Activated naive CD4-positive, alpha-beta T cell treated with anti-CD3 and anti-CD28 coated beads for 36 hours (primary cell): Measurements from ENCODE around the gene DIO3. TPM values are rescaled to one million over a fixed set of nuclear protein-coding genes. Genes with fewer than 3 reads are reported as not detected.

Source experiments
- CTCF ChIA-PET: fragments of 350-600 bp; sonication (Branson Sonifier 250); formaldehyde crosslinking; loops from one replicate; lab custom pipeline; 2021; ENCODE audit warnings: antibody characterized with exemption; lab: Charles Lee
- DNase-seq: peaks from one replicate; pipeline ENCODE4 v3.0.0-alpha.2; 2020
- H3K27ac Mint-ChIP-seq: one replicate; pipeline ENCODE4 v1.8.0; 2021; ENCODE audit warnings: mild to moderate bottlenecking, mixed read lengths
- H3K27me3 Mint-ChIP-seq: one replicate; pipeline ENCODE4 v1.8.0; 2021; ENCODE audit warnings: low read depth, mixed read lengths
- H3K36me3 Mint-ChIP-seq: one replicate; pipeline ENCODE4 v1.8.0; 2021; ENCODE audit warnings: low read depth, mixed read lengths
- H3K4me1 Mint-ChIP-seq: one replicate; pipeline ENCODE4 v1.8.0; 2021; ENCODE audit warnings: low read depth, mixed read lengths
- H3K4me3 Mint-ChIP-seq: one replicate; pipeline ENCODE4 v1.8.0; 2021; ENCODE audit warnings: mild to moderate bottlenecking, moderate library complexity, mixed read lengths
- H3K9me3 Mint-ChIP-seq: one replicate; pipeline ENCODE4 v1.8.0; 2021; ENCODE audit warnings: mixed read lengths
- intact Hi-C: fragments of 100-400 bp; cut with micrococcal nuclease; formaldehyde crosslinking; loops from one replicate; pipeline ENCODE4 v1.15.1; 2023
- total RNA-seq, 2 experiments: library from RNA; stranded (reverse); gene quantifications; one replicate each; pipeline ENCODE4 v1.2.3, GENCODE V29; 2021

The DIO3 gene
- total RNA-seq, 2 experiments from 2014 or later: not detected

DNA sequence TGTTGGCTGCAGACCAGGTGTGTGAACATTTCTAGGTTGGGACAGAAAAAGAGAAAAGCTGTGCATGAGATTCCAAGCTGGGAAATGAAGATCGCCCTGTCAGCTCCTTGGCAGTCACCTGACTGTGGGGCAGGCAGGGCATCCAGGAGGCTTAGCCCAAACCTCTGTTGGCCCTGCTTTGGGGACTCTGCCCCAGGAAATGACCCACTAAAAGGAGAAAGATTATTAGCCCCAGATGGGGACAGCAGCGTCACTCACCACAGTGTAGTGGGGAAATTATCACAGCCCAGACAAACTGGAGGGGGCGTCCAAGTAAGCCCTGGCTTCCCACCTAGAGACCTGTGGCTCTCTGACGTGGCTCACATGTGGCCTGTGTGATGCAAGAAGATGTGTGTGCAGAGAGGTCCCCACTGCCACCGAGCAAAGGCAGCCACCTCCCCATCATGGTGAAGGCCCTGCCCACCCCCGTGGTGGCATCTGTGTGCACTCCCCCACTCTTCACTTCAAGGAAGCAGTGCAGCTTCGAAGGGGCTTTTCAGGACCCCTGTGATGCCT lies 39.1 kb downstream of the DIO3 start:
- no peak overlapping the region for H3K4me3 Mint-ChIP-seq
- CTCF ChIA-PET: interaction anchor here (0.9 kb wide), 1 partner anchor 64 kb away, joined by 3 read pairs; no protein-coding TSS in a partner anchor
- H3K9me3 Mint-ChIP-seq: no peaks in the 10 kb centered on the region
- intact Hi-C loops: no loop called here
- H3K27ac Mint-ChIP-seq: no peak overlapping the region
- peaks cover 3% of the 10 kb centered on the region for H3K36me3 Mint-ChIP-seq
- no peak for DNase-seq
- H3K4me1 Mint-ChIP-seq: peaks cover 36% of the 10 kb centered on the region
- peaks cover 4% of the 10 kb centered on the region for H3K27me3 Mint-ChIP-seq

DNA sequence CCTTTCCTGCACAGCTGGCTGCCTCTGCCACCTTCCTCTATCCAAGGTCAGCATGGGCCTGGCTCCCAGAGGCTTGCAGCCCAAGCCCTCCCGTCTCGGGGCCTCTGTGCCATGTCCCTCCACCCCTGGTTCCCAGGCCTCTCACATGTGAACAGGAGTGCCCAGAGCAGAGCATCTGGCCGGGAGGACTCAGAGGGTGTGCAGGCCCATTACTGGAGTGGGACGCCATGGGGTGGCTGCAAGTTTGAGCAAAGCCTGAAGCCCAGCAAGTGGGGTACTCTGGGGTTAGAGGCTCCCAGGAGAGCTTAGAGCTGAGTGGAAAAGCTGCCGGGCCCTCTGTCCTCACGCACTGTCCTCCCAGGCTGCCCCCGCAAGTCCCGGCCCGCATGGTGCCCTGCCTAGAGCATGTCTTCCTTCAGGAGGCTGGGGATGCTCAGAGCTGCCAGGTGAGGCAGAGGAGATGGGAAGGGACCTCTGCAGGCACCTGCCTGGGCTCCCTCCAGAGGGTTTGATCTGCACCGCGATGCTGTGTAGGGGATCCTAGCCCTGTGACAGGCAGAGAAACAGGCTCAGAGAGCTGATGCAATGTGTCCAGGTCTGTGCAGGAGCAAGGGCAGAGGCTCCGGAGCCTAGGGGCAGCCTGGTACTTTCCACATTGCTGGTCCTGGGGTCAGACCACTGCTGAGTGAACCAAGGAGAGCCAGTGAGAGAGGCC lies 39.8 kb downstream of the DIO3 start:
- CTCF ChIA-PET: interaction anchor here (0.9 kb wide), 1 partner anchor 64 kb away, joined by 3 read pairs; no protein-coding TSS in a partner anchor
- Mint-ChIP-seq H3K9me3 (no peaks in the 10 kb centered on the region), H3K27me3 (peaks cover 10% of the 10 kb centered on the region), H3K4me1 (peaks cover 31% of the 10 kb centered on the region), H3K4me3 (no peak overlapping the region), H3K36me3 (peaks cover 2% of the 10 kb centered on the region), H3K27ac (no peak overlapping the region)
- DNase-seq: no peak
- intact Hi-C loops: no loop called here

DNA sequence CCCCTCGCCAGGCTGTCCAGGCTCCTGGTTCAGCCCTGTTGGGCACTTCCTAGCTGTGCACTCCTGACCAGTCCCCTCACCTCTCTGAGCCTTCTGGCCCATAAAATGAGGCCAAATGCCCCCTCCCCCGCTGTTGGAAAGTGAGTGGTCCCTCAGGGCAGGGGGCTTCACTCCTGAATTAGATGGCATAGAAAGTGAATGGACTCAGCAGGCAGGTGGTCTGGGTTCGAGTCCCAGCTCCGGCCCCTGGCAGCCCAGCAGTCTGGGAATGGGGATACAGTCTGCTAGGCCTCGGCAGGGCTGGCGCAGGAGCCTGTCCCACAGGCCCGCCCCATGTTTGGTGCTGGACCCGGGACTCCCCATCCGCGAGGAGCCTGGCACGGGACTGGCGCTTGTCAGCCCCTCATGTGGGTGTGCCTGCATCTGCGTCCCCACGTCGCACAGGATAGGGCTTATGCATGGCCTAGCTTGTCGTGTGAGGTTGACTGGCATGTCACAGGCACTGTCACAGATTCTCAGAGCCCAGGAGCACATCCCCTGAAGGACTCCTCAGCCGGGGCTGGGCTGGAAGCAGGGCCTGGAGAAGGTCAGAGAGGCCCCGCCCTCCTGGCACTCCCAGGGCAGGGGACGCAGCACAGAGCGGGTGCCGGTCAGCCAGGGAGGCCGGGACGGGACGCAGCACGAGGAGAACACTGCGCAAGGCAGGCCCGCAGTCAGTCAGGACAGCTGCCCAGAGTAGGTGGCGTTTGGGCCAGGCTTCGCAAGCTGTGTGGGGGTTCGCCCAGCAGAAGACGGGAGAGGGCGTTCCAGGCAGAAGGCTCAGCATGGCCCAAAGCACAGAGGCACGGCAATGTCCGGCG lies 40.5 kb downstream of the DIO3 start:
- Mint-ChIP-seq H3K27me3 (peaks cover 11% of the 10 kb centered on the region), H3K4me3 (no peak overlapping the region), H3K4me1 (peaks cover 24% of the 10 kb centered on the region), H3K36me3 (no peaks in the 10 kb centered on the region), H3K27ac (no peak overlapping the region), H3K9me3 (no peaks in the 10 kb centered on the region)
- intact Hi-C loops: no loop called here
- CTCF ChIA-PET: no interaction called here
- DNase-seq: no peak

DNA sequence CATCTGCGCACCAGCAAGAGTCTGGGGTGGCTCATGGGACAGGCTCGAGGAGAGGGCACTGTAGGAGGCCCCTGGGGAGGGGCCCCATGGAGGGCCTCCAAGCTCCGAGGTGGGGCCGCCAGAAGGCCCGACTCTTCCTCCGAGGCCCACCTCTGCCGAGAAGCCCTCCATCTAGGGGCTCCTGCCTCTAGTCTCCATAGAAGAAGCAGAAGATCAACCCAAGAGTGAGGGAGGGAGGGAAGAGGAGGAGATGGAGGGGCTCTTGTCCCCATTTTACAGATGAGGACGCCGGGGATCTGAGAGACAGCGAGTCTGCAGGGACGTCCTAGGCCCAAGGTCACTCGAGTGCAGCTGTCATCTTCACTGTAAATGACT lies 41.2 kb downstream of the DIO3 start:
- H3K9me3 Mint-ChIP-seq: no peaks in the 10 kb centered on the region
- intact Hi-C loops: no loop called here
- CTCF ChIA-PET: no interaction called here
- peaks cover 19% of the 10 kb centered on the region for H3K4me1 Mint-ChIP-seq
- H3K27ac Mint-ChIP-seq: no peak overlapping the region
- no peak overlapping the region for H3K4me3 Mint-ChIP-seq
- peaks cover 13% of the 10 kb centered on the region for H3K27me3 Mint-ChIP-seq
- no peak for DNase-seq
- no peaks in the 10 kb centered on the region for H3K36me3 Mint-ChIP-seq

DNA sequence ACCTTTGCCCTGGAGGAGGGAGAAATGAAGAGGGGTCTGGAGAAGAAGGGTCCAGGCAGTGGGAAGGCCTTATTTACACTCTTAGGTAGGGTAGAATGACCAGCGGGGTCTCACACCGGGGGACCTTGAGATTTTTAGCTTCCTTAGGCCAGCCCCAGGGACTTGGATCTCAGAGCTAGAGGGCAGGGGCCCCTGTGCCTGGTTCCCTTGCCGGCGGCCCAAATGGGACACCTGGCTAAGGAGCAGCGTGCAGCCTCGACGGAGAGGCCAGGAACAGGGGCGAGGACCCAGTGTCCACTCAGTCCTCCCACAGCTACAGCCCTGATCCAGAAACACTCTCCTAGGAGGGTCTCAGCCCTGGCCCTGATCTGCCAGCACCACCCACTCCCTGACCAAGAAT lies 41.8 kb downstream of the DIO3 start:
- CTCF ChIA-PET: no interaction called here
- Mint-ChIP-seq H3K27ac (no peak overlapping the region), H3K4me1 (peaks cover 13% of the 10 kb centered on the region), H3K36me3 (no peaks in the 10 kb centered on the region), H3K9me3 (no peaks in the 10 kb centered on the region), H3K4me3 (no peak overlapping the region), H3K27me3 (peaks cover 14% of the 10 kb centered on the region)
- intact Hi-C loops: no loop called here
- no peak for DNase-seq

DNA sequence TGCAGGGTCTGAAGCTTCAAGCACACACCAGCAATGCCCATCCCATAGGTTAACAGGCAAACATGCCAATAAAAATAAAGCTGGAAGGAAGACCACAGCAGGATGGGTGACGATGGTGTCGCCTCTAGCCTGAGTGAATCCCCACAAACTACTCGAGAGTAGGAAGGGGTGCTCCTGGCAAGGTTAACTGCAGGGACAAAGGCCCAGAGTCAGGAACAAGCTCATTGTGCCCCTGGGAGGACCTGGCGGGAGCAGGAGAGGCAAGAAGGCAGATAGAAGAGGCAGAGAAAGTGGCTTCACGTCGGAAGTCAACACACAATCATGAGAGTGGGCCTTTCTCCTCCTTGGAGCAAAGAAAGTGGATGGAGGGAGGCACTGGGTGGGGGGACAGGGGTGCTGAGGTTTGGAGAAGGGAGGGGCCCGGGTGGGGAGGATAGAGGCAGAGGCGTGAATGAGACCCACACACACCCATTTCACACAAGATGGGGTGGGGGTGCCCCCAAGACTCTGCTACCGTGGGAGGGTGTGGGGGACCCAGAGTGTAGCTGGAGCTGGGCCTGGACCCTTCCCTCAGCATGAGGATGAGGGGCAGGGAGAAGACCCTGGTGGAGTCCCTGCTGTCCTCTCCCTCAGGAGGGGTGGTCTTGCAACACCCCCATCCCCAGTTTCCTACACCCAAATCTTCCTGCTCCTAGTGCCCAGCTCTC lies 43.1 kb downstream of the DIO3 start:
- Mint-ChIP-seq H3K27me3 (peaks cover 18% of the 10 kb centered on the region), H3K4me1 (peaks cover 3% of the 10 kb centered on the region), H3K9me3 (no peaks in the 10 kb centered on the region), H3K27ac (no peak overlapping the region), H3K36me3 (no peaks in the 10 kb centered on the region), H3K4me3 (no peak overlapping the region)
- intact Hi-C loops: no loop called here
- CTCF ChIA-PET: interaction anchor here (0.6 kb wide), 2 partner anchors 440 to 697 kb away, joined by 3 read pairs; no protein-coding TSS in a partner anchor
- no peak for DNase-seq

DNA sequence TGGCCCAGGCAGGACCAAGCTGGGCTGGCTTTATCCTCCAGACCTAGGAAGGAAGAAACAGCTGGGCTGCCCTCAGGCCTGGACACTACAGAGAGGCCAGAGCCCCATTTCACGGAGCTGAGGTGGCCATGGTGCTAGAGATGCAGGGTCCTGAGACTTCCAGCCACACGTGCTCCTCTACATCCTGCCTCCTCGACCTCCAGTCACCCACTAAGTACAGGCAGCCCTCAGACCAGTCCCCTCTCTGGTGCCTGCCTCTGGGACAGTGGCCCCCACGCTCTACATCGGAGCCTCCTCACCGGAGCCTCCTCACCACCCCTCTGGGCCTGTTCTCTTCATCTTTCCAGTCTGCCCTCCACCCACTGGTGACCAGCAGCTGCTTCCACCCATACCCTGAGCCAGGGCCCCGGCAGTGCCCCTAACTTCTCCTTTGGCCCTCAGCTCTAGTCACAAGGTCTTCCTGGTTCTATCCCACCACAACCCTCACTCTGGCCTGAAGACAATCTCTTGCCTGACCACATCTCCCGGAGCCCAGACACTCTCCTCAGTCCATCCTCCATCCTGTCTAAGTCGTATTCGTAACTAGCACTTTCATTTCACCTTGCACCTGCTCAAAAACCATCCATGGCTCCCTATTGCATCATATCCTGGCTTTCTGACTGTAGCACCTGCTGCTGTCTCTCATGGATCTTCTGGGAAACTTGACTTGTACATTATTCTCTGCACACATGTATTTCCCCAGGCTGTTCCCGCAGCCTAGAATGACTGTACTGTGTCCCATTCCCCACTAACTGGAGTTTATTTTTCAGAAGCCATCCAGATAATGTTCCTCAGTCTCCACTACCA lies 43.9 kb downstream of the DIO3 start:
- Mint-ChIP-seq H3K36me3 (no peaks in the 10 kb centered on the region), H3K27ac (no peak overlapping the region)

DNA sequence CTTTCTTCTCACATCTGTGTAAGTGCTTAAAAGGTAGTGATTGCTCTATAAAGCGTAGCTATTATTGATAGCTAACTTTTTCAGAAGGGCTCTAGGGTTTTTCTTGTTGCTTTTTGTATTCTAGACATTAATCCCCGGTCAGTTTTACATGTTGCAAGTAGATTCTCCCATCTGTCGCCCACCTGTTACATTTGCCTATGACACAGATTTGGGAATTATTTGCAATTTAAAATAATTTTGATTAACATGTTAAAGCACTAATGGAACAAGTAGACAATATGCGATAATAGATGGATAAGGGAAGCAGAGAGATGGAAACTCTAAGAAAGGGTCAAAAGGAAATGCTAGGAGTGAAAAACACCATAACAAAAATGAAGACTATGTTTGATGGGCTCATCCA lies 44.5 kb downstream of the DIO3 start:
- CTCF ChIA-PET: no interaction called here
- H3K4me1 Mint-ChIP-seq: peaks cover 3% of the 10 kb centered on the region
- no peak overlapping the region for H3K27ac Mint-ChIP-seq
- H3K9me3 Mint-ChIP-seq: no peaks in the 10 kb centered on the region
- no peaks in the 10 kb centered on the region for H3K36me3 Mint-ChIP-seq
- DNase-seq: no peak
- H3K27me3 Mint-ChIP-seq: peaks cover 21% of the 10 kb centered on the region
- intact Hi-C loops: no loop called here
- H3K4me3 Mint-ChIP-seq: no peak overlapping the region

More for the DNA sequence above, 43.9 kb downstream of the DIO3 start:
- CTCF ChIA-PET: no interaction called here
- Mint-ChIP-seq H3K4me1 (peaks cover 3% of the 10 kb centered on the region), H3K9me3 (no peaks in the 10 kb centered on the region), H3K4me3 (no peak overlapping the region), H3K27me3 (peaks cover 19% of the 10 kb centered on the region)
- intact Hi-C loops: no loop called here
- no peak for DNase-seq

Other genes with a start within 250 kb of the DIO3 start
- gene PPP2R5C, start 200.2 kb downstream of the DIO3 start, total RNA-seq: 100 to 1,000 TPM; 280 to 294 TPM